Fibroblast of gingiva (primary cell): ENCODE measurements around the gene CARD19.
A peak's percentile ranks its signal among the peaks of the same experiment; 100 is the strongest.
"Not testable (repeated sequence)": the region's sequence is repeated elsewhere in the genome, so short reads cannot be mapped to it uniquely, and the experiment has no call there.

Source experiments
- DNase-seq: peaks from one replicate; pipeline ENCODE4 v3.0.0-alpha.2; 2011; ENCODE audit warnings: low read depth

Gene CARD19

GRCh38 chr9:93107151-93107824, 11.3 kb downstream of the CARD19 start:
- no peak for DNase-seq

GRCh38 chr9:93107825-93108161, 11.8 kb downstream of the CARD19 start:
- no peak for DNase-seq

- no peak for DNase-seq
Measured at GRCh38 chr9:93108291-93109041, 12.4 kb downstream of the CARD19 start.

GRCh38 chr9:93110311-93110855, 14.4 kb downstream of the CARD19 start:
- no peak for DNase-seq

- no peak for DNase-seq
Measured at GRCh38 chr9:93111001-93111370, 15.0 kb downstream of the CARD19 start.

- DNase-seq = no peak
Measured at GRCh38 chr9:93111371-93112115, 15.5 kb downstream of the CARD19 start.

GRCh38 chr9:93112116-93112863, 16.3 kb downstream of the CARD19 start:
- DNase-seq = no peak

GRCh38 chr9:93112864-93113389, 16.9 kb downstream of the CARD19 start:
- no peak for DNase-seq

- no peak for DNase-seq
Measured at GRCh38 chr9:93114169-93114983, 18.4 kb downstream of the CARD19 start.

- no peak for DNase-seq
Measured at GRCh38 chr9:93114984-93115335, 18.9 kb downstream of the CARD19 start.

- no peak for DNase-seq
Measured at GRCh38 chr9:93115486-93116071, 19.6 kb downstream of the CARD19 start.

- peak; percentile 72 for DNase-seq
Measured at GRCh38 chr9:93116072-93116961, 20.3 kb downstream of the CARD19 start.

- DNase-seq = not testable (repeated sequence)
Measured at GRCh38 chr9:93117521-93117920, 21.5 kb downstream of the CARD19 start.

GRCh38 chr9:93117924-93118862, 22.2 kb downstream of the CARD19 start:
- no peak for DNase-seq

- DNase-seq = no peak
Measured at GRCh38 chr9:93118863-93119702, 23.1 kb downstream of the CARD19 start.

GRCh38 chr9:93119703-93119952, 23.6 kb downstream of the CARD19 start:
- DNase-seq = no peak

- peak; percentile 96 for DNase-seq
Measured at GRCh38 chr9:93119953-93120845, 24.2 kb downstream of the CARD19 start.
